ENCODE measurements around the gene TBC1D16.

TBC1D16 gene

GRCh38 chr17:79925242-79925957, 110.3 kb downstream of the TBC1D16 start:
- DNase-seq (ENCODE audit: low read depth): no peak

- DNase-seq (ENCODE audit: low read depth): no peak
Observed at GRCh38 chr17:79924639-79924976, 111.1 kb downstream of the TBC1D16 start.

GRCh38 chr17:79923974-79924638, 111.6 kb downstream of the TBC1D16 start:
- peak; percentile 30 for DNase-seq (ENCODE audit: low read depth)

- no peak for DNase-seq (ENCODE audit: low read depth)
Observed at GRCh38 chr17:79922798-79923197, 112.9 kb downstream of the TBC1D16 start.

- DNase-seq (ENCODE audit: low read depth): no peak
Observed at GRCh38 chr17:79922116-79922601, 113.5 kb downstream of the TBC1D16 start.

- DNase-seq (ENCODE audit: low read depth): no peak
Observed at GRCh38 chr17:79921411-79922115, 114.1 kb downstream of the TBC1D16 start.

GRCh38 chr17:79920751-79921410, 114.8 kb downstream of the TBC1D16 start:
- DNase-seq (ENCODE audit: low read depth): no peak

- DNase-seq (ENCODE audit: low read depth): no peak
Observed at GRCh38 chr17:79919862-79920720, 115.6 kb downstream of the TBC1D16 start.

GRCh38 chr17:79919164-79919585, 116.5 kb downstream of the TBC1D16 start:
- DNase-seq (ENCODE audit: low read depth): no peak

GRCh38 chr17:79918581-79919163, 117.0 kb downstream of the TBC1D16 start:
- no peak for DNase-seq (ENCODE audit: low read depth)

- DNase-seq (ENCODE audit: low read depth): no peak
Observed at GRCh38 chr17:79917902-79918484, 117.7 kb downstream of the TBC1D16 start.

GRCh38 chr17:79916991-79917901, 118.4 kb downstream of the TBC1D16 start:
- DNase-seq (ENCODE audit: low read depth): no peak

GRCh38 chr17:79916506-79916905, 119.2 kb downstream of the TBC1D16 start:
- DNase-seq (ENCODE audit: low read depth): no peak

GRCh38 chr17:79915850-79916430, 119.7 kb downstream of the TBC1D16 start:
- DNase-seq (ENCODE audit: low read depth): no peak

- no peak for DNase-seq (ENCODE audit: low read depth)
Observed at GRCh38 chr17:79914813-79915740, 120.6 kb downstream of the TBC1D16 start.

- DNase-seq (ENCODE audit: low read depth): no peak
Observed at GRCh38 chr17:79913896-79914812, 121.5 kb downstream of the TBC1D16 start.

- DNase-seq (ENCODE audit: low read depth): no peak
Observed at GRCh38 chr17:79913451-79913850, 122.2 kb downstream of the TBC1D16 start.

Data from stimulated activated CD8-positive, alpha-beta memory T cell treated with anti-CD3 and anti-CD28 coated beads, Interleukin-4, amount 100 ng/mL, for 24 hours (primary cell).